ENCODE results near the gene UFM1.

UFM1 gene

GRCh38 chr13:38385153-38385891, 35.7 kb downstream of the UFM1 start:
- no peak for TF ChIP-seq CTCF (IDR thresholded peaks at IDR 0.05; ENCODE audit: low read depth, low read length)
- no peaks in the 10 kb centered on the region for H3K9me3 ChIP-seq
- no peak overlapping the region for H3K4me3 ChIP-seq (ENCODE audit: low read depth, low read length)
- no peaks in the 10 kb centered on the region for H3K36me3 ChIP-seq
- peaks cover 19% of the 10 kb centered on the region for H3K27me3 ChIP-seq
- DNase-seq, result no peak
- H3K4me1 ChIP-seq, result no peaks in the 10 kb centered on the region

GRCh38 chr13:38386421-38386820, 36.8 kb downstream of the UFM1 start:
- Histone ChIP-seq H3K4me1 (no peaks in the 10 kb centered on the region), H3K9me3 (no peaks in the 10 kb centered on the region), H3K4me3 (ENCODE audit: low read depth, low read length) (no peak overlapping the region), H3K36me3 (no peaks in the 10 kb centered on the region), H3K27me3 (peaks cover 19% of the 10 kb centered on the region)
- TF ChIP-seq CTCF (IDR thresholded peaks at IDR 0.05; ENCODE audit: low read depth, low read length), result no peak
- no peak for DNase-seq

GRCh38 chr13:38391341-38391740, 41.7 kb downstream of the UFM1 start:
- Histone ChIP-seq H3K4me3 (ENCODE audit: low read depth, low read length) (no peak overlapping the region), H3K27me3 (peaks cover 14% of the 10 kb centered on the region), H3K36me3 (no peaks in the 10 kb centered on the region), H3K9me3 (no peaks in the 10 kb centered on the region), H3K4me1 (no peaks in the 10 kb centered on the region; the same call in 1 of the 2 replicates)
- no peak for TF ChIP-seq CTCF (IDR thresholded peaks at IDR 0.05; ENCODE audit: low read depth, low read length)
- no peak for DNase-seq

GRCh38 chr13:38394777-38395496, 45.3 kb downstream of the UFM1 start:
- no peak for DNase-seq
- Histone ChIP-seq H3K27me3 (no peaks in the 10 kb centered on the region), H3K36me3 (no peaks in the 10 kb centered on the region), H3K4me3 (ENCODE audit: low read depth, low read length) (no peak overlapping the region), H3K9me3 (no peaks in the 10 kb centered on the region), H3K4me1 (no peaks in the 10 kb centered on the region; the same call in 1 of the 2 replicates)
- TF ChIP-seq CTCF (IDR thresholded peaks at IDR 0.05; ENCODE audit: low read depth, low read length), result no peak

GRCh38 chr13:38395497-38395788, 45.8 kb downstream of the UFM1 start:
- Histone ChIP-seq H3K9me3 (no peaks in the 10 kb centered on the region), H3K4me1 (no peaks in the 10 kb centered on the region; the same call in 1 of the 2 replicates), H3K4me3 (ENCODE audit: low read depth, low read length) (no peak overlapping the region), H3K36me3 (no peaks in the 10 kb centered on the region), H3K27me3 (no peaks in the 10 kb centered on the region)
- TF ChIP-seq CTCF (IDR thresholded peaks at IDR 0.05; ENCODE audit: low read depth, low read length), result no peak
- DNase-seq, result no peak

Data from BE2C (cell line).